HepG2 (cell line): ENCODE measurements around the gene RPSA. TPM values are rescaled to one million over a fixed set of nuclear protein-coding genes. Genes with fewer than 3 reads are reported as not detected.
A peak's percentile ranks its signal among the peaks of the same experiment; 100 is the strongest.

ENCODE experiments used
- ATAC-seq: fragments of 200-7000 bp; cut with Tn5 transposase; 3 replicates; pipeline ENCODE4 v1.9.1; 2020; ENCODE audit warnings: mild to moderate bottlenecking, moderate library complexity
- BruUV-seq: library from RNA; stranded (reverse); fragments of 400-500 nt; replicated peaks from 2 replicates; lab custom pipeline; 2021; lab: Mats Ljungman, UMichigan
- CTCF ChIA-PET: fragments of 300-600 bp; formaldehyde crosslinking; extraction: SDS; loops from one replicate; lab custom pipeline; 2021; ENCODE audit warnings: low total read pairs, inconsistent platforms, low intra/inter-chr PET ratio; lab: Yijun Ruan, JAX
- POLR2A ChIA-PET: fragments of 350-600 bp; sonication (Branson Sonifier 250); formaldehyde crosslinking; loops from one replicate; lab custom pipeline; 2020; ENCODE audit warnings: antibody characterized with exemption, inconsistent platforms; lab: Yijun Ruan, JAX
- DNase-seq: peaks from one replicate; pipeline ENCODE4 v3.0.0-alpha.2; 2015; ENCODE audit warnings: low spot score
- FAIRE-seq: peaks from 3 replicates; lab custom pipeline; 2011; peaks lifted over from hg19 to GRCh38; lab: Jason Lieb, UNC
- H2AFZ ChIP-seq: one replicate; pipeline ENCODE4 v1.6.1; 2011; ENCODE audit warnings: low read length, inconsistent platforms
- H3K27ac ChIP-seq: fragments of 300-600 bp; 3 replicates; pipeline ENCODE4 v1.8.0; 2011; ENCODE audit warnings: mixed run types, mild to moderate bottlenecking, mixed read lengths, low read length, inconsistent platforms; ENCODE audit not compliant: insufficient read depth; ENCODE audit errors: extremely low read length
- H3K27me3 ChIP-seq, 2 experiments: fragments of 200-600 bp in 1 of 2; 2 replicates in 1 of 2; 3 replicates in 1 of 2; pipeline versions ENCODE4 v1.6.0 to v1.8.0; 2011; ENCODE audit warnings: low read length in 2 of 2, mild to moderate bottlenecking in 2 of 2, moderate library complexity in 2 of 2, inconsistent platforms in 1 of 2; ENCODE audit not compliant: insufficient read depth in 2 of 2, control insufficient read depth in 1 of 2
- H3K36me3 ChIP-seq, 2 experiments: fragments of 200-600 bp in 1 of 2; replicated peaks in 1 of 2; 2 replicates in 1 of 2; 3 replicates in 1 of 2; pipeline versions ENCODE4 v1.5.1 to v1.8.0; 2011; ENCODE audit warnings: low read length in 2 of 2, inconsistent platforms in 1 of 2; ENCODE audit not compliant: insufficient read depth in 2 of 2, control insufficient read depth in 1 of 2
- H3K4me1 ChIP-seq: 2 replicates; pipeline ENCODE4 v1.5.1; 2012; ENCODE audit warnings: low read length, inconsistent platforms; ENCODE audit not compliant: insufficient read depth
- H3K4me2 ChIP-seq: 2 replicates; pipeline ENCODE4 v1.6.0; 2011; ENCODE audit warnings: low read depth, low read length, inconsistent platforms
- H3K4me3 ChIP-seq, 3 experiments: fragments of 200-600 bp in 1 of 3; sonication (generic), shearing (Covaris generic) in 1 of 3; replicated peaks in 1 of 3; 2 replicates each; pipeline ENCODE4 v1.5.1; 2011 to 2016; ENCODE audit warnings: low read length in 3 of 3, inconsistent platforms in 2 of 3, low read depth in 2 of 3, mild to moderate bottlenecking in 2 of 3, control low read depth in 1 of 3, mixed read lengths in 1 of 3; ENCODE audit not compliant: insufficient read depth in 1 of 3
- H3K79me2 ChIP-seq: one replicate; pipeline ENCODE4 v1.6.1; 2011; ENCODE audit warnings: low read length, inconsistent platforms; ENCODE audit not compliant: insufficient read depth
- H3K9ac ChIP-seq: 2 replicates; pipeline ENCODE4 v1.6.0; 2011; ENCODE audit warnings: mild to moderate bottlenecking, low read depth, low read length, inconsistent platforms; ENCODE audit not compliant: insufficient read depth
- H3K9me3 ChIP-seq: 2 replicates; pipeline ENCODE4 v1.5.1; 2012; ENCODE audit warnings: mild to moderate bottlenecking, low read length
- H4K20me1 ChIP-seq: 2 replicates; pipeline ENCODE4 v1.6.0; 2011; ENCODE audit warnings: inconsistent platforms, mild to moderate bottlenecking, low read length, moderate library complexity; ENCODE audit not compliant: insufficient read depth
- BATF2 ChIP-seq: sonication (generic); formaldehyde crosslinking; IDR thresholded peaks from 2 replicates; pipeline ENCODE4 v1.8.0; 2022; ENCODE audit warnings: mild to moderate bottlenecking, missing genetic modification reagents, moderate library complexity
- DMAP1 ChIP-seq: IDR thresholded peaks from 2 replicates; pipeline ENCODE4 v1.6.1; 2016
- DMTF1 ChIP-seq: sonication (generic); formaldehyde crosslinking; IDR thresholded peaks from 2 replicates; pipeline ENCODE4 v1.4.0; 2020; ENCODE audit warnings: mild to moderate bottlenecking, missing genetic modification reagents
- ERF ChIP-seq: IDR thresholded peaks from 2 replicates; pipeline ENCODE4 v1.6.1; 2018; ENCODE audit warnings: missing biosample characterization, missing genetic modification reagents
- FOSL2 ChIP-seq: sonication (generic); formaldehyde crosslinking; IDR thresholded peaks from 2 replicates; pipeline ENCODE4 v1.4.0; 2020; ENCODE audit warnings: missing genetic modification reagents
- HNRNPH1 ChIP-seq: fragments of 200-400 bp; formaldehyde crosslinking; optimal IDR thresholded peaks from 2 replicates; pipeline ENCODE3; 2017; ENCODE audit warnings: mild to moderate bottlenecking, low read depth, low read length
- JUND ChIP-seq: sonication (generic); formaldehyde crosslinking; IDR thresholded peaks from 2 replicates; pipeline ENCODE4 v1.8.0; 2022; ENCODE audit warnings: mild to moderate bottlenecking, missing genetic modification reagents
- RARA ChIP-seq: IDR thresholded peaks from 2 replicates; pipeline ENCODE4 v1.6.1; 2016; ENCODE audit warnings: missing genetic modification reagents, missing compliant biosample characterization
- TRIM24 ChIP-seq: sonication (generic); formaldehyde crosslinking; IDR thresholded peaks from 2 replicates; pipeline ENCODE4 v1.8.0; 2022; ENCODE audit warnings: mild to moderate bottlenecking, missing genetic modification reagents
- ZNF121 ChIP-seq: sonication (generic); formaldehyde crosslinking; IDR thresholded peaks from 2 replicates; pipeline ENCODE4 v1.5.0; 2020; ENCODE audit warnings: mild to moderate bottlenecking, missing genetic modification reagents
- ZNF24 ChIP-seq: fragments of 450-650 bp; IDR thresholded peaks from 2 replicates; pipeline ENCODE4 v1.6.1; 2017; ENCODE audit warnings: antibody characterized with exemption, mild to moderate bottlenecking
- ZNF572 ChIP-seq: sonication (generic); formaldehyde crosslinking; IDR thresholded peaks from 2 replicates; pipeline ENCODE4 v1.5.1; 2020; ENCODE audit warnings: mild to moderate bottlenecking, missing genetic modification reagents
- WGBS: methylation state at CpG from one replicate; pipeline ENCODE4 v1.1.6; 2017; ENCODE audit warnings: low lambda C conversion rate; 5-methylcytosine and 5-hydroxymethylcytosine counted together
- in situ Hi-C: cut with HindIII; loops from 2 replicates; pipeline ENCODE4 v1.10.0; 2017; ENCODE audit warnings: low pct_unique_long_range_greater_than_20kb; ENCODE audit not compliant: extremely low pct_ligation_motif_present
- intact Hi-C: fragments of 100-400 bp; cut with micrococcal nuclease; formaldehyde crosslinking; loops from one replicate; pipeline ENCODE4 v1.10.0; 2022; ENCODE audit not compliant: unreplicated experiment
- polyA plus RNA-seq, 8 experiments: library from polyadenylated mRNA; depleted of rRNA in 3 of 8; stranded (reverse) in 7 of 8; unstranded in 1 of 8; fragments of >200 nt; fragmentation: Illumina TruSeq in 4 of 8; extraction: Trizol in 4 of 8; gene quantifications; 2 replicates each; pipeline versions ENCODE4 v1.2.1 to v1.2.3, GENCODE V29; 2011 to 2016; ENCODE audit warnings: low read depth in 4 of 8, missing spikeins in 1 of 8, mixed read lengths in 1 of 8; ENCODE audit not compliant: insufficient read depth in 1 of 8
- total RNA-seq, 5 experiments: library from RNA; depleted of rRNA; stranded (reverse); fragments of >200 nt; fragmentation: Illumina TruSeq; extraction: Trizol; gene quantifications; 2 replicates each; pipeline ENCODE4 v1.2.3, GENCODE V29; 2016; ENCODE audit warnings: low read depth in 1 of 5
- TF ChIP-seq, protein P1 (sequence below): IDR thresholded peaks from 2 replicates; pipeline ENCODE4 v1.6.1; 2016; ENCODE audit warnings: missing genetic modification reagents, missing compliant biosample characterization
- TF ChIP-seq, protein P2 (sequence below): sonication (generic); formaldehyde crosslinking; IDR thresholded peaks from 2 replicates; pipeline ENCODE4 v1.4.0; 2020; ENCODE audit warnings: missing genetic modification reagents, borderline replicate concordance

RPSA gene
- total and polyA plus RNA-seq, 2 of the 13 experiments (the other 11 are each of a cell fraction or from before 2014, with no cell fraction given): 1,683 to 3,226 TPM

DNA sequence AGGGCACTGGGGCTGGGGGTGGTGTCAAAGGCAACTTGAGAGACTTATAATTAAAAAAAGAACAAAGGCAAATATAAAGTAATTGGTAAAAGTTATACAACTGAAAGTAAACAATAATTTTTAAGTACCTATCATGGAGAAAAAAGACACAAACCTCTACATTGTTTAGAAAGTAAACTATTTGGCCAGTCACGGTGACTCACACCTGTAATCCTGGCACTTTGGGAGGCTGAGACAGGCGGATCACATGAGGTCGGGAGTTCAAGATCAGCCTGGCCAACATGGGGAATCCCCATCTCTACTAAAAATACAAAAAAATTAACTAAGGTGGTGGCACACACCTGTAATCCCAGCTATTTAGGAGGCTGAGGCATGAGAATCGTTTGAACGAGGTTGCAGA, 25.8 kb downstream of the RPSA start:
- no peak overlapping the region for H3K4me3 ChIP-seq
- no peak overlapping the region for H3K4me2 ChIP-seq
- no peak overlapping the region for H2AFZ ChIP-seq
- in situ Hi-C loops (no loop called here), intact Hi-C loops (no loop called here)
- no peak overlapping the region for H3K27ac ChIP-seq
- no peaks in the 10 kb centered on the region for H3K9me3 ChIP-seq
- no peaks in the 10 kb centered on the region for H3K36me3 ChIP-seq
- ATAC-seq (no peak), DNase-seq (no peak), FAIRE-seq (no peak)
- no peaks in the 10 kb centered on the region for H4K20me1 ChIP-seq
- no peaks in the 10 kb centered on the region for H3K4me1 ChIP-seq
- ChIA-PET POLR2A (no interaction called here), CTCF (no interaction called here)
- no peak overlapping the region for H3K9ac ChIP-seq
- WGBS: 11% methylated on average over 5 of the region's 5 CpGs
- TF ChIP-seq FOSL2 (CRISPR knock-in tag) (peak; percentile 37), BATF2 (no peak), DMAP1 (CRISPR knock-in tag) (no peak), RARA (CRISPR knock-in tag) (peak; percentile 26; the same call in 1 of the 2 replicates)
- no peaks in the 10 kb centered on the region for H3K79me2 ChIP-seq
- peaks cover 0 to 11% of the 10 kb centered on the region in 2 experiments; a peak in 3 of 5 replicates for H3K27me3 ChIP-seq
- BruUV-seq: no TSS peak

- H4K20me1 ChIP-seq: no peaks in the 10 kb centered on the region
- no peaks in the 10 kb centered on the region for H3K9me3 ChIP-seq
- H3K79me2 ChIP-seq: no peaks in the 10 kb centered on the region
- FAIRE-seq (no peak), ATAC-seq (no peak; the same call in 2 of the 3 replicates), DNase-seq (no peak)
- in situ Hi-C loops (no loop called here), intact Hi-C loops (no loop called here)
- peaks cover 0 to 11% of the 10 kb centered on the region in 2 experiments; a peak in 2 of 5 replicates for H3K27me3 ChIP-seq
- no TSS peak for BruUV-seq
- H3K4me1 ChIP-seq: no peaks in the 10 kb centered on the region
- peak overlapping the region; percentile 14 for H3K4me2 ChIP-seq
- no peak overlapping the region for H3K27ac ChIP-seq
- ChIA-PET POLR2A (interaction anchor here (0.6 kb wide), 1 partner anchor 27 kb away, joined by 3 read pairs; no protein-coding TSS in a partner anchor), CTCF (no interaction called here)
- WGBS: 0% methylated on average over 3 of the region's 3 CpGs
- H3K9ac ChIP-seq: no peak overlapping the region
- no peaks in the 10 kb centered on the region for H3K36me3 ChIP-seq
- no peak overlapping the region for H2AFZ ChIP-seq
- H3K4me3 ChIP-seq: no peak overlapping the region
- TF ChIP-seq ZNF24 (no peak), TRIM24 (CRISPR knock-in tag) (no peak), HNRNPH1 (no peak), JUND (no peak), ZNF572 (CRISPR knock-in tag) (no peak), ERF (CRISPR knock-in tag) (no peak), DMTF1 (CRISPR knock-in tag) (no peak), ZNF121 (CRISPR knock-in tag) (no peak)
- TF ChIP-seq, protein P1, sequence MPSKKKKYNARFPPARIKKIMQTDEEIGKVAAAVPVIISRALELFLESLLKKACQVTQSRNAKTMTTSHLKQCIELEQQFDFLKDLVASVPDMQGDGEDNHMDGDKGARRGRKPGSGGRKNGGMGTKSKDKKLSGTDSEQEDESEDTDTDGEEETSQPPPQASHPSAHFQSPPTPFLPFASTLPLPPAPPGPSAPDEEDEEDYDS (CRISPR knock-in tag): no peak
- TF ChIP-seq, protein P2, sequence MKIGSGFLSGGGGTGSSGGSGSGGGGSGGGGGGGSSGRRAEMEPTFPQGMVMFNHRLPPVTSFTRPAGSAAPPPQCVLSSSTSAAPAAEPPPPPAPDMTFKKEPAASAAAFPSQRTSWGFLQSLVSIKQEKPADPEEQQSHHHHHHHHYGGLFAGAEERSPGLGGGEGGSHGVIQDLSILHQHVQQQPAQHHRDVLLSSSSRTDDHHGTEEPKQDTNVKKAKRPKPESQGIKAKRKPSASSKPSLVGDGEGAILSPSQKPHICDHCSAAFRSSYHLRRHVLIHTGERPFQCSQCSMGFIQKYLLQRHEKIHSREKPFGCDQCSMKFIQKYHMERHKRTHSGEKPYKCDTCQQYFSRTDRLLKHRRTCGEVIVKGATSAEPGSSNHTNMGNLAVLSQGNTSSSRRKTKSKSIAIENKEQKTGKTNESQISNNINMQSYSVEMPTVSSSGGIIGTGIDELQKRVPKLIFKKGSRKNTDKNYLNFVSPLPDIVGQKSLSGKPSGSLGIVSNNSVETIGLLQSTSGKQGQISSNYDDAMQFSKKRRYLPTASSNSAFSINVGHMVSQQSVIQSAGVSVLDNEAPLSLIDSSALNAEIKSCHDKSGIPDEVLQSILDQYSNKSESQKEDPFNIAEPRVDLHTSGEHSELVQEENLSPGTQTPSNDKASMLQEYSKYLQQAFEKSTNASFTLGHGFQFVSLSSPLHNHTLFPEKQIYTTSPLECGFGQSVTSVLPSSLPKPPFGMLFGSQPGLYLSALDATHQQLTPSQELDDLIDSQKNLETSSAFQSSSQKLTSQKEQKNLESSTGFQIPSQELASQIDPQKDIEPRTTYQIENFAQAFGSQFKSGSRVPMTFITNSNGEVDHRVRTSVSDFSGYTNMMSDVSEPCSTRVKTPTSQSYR (CRISPR knock-in tag): no peak
These were observed 27.1 kb downstream of the RPSA start for GRCh38 chr3:39433642-39434041.
